NCI-H146 treated with DMSO at 0.1 percent for 48 hours (cell line): ENCODE results near the gene PPFIA4.

Experiments used
- DNase-seq: peaks from one replicate; lab custom pipeline; 2025; ENCODE audit not compliant: unreplicated experiment; lab: John Stamatoyannopoulos, UW

PPFIA4 gene

DNA sequence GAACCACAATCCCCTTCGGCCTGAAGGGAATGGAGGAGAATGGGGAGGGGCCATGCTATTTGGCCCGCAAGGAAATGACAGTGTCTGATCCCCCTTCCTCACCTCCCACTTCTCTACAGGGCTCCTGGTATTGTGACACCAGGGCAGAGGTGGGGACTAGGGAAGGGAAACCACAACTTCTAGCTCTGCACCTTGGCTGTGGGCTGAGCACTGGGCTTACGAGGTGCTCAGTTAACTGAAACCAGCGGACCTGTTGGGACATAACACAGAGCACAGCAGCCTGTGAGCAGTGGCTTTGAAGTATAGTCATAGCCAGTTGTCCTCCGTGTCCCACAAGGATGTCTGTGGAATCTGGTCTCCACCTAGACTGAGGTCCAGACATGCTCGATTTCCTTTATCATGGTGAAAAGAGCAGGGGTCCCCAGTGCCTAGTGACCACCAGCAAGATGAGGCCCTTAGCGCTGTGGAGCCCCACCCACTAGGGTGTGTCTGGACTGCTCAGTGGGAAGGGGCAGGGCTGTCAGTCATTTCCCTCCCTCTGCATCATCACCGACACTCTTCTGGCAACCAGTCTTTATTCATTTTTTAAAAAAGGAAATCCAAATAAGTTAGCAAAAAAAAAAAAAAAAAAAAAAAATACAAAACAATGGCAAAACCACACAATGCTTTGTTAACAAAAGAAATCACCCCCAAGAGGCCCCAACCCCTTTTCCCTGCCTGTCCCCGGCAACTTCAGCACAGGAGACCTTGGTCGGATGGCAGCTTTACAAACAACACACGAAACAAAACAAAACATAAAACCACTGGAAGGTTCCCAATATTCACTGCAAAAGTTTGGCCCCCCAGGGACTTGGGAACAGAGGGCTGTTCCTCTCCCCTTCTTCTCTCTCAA is 56.5 kb downstream of the PPFIA4 start:
- DNase-seq = no peak

DNA sequence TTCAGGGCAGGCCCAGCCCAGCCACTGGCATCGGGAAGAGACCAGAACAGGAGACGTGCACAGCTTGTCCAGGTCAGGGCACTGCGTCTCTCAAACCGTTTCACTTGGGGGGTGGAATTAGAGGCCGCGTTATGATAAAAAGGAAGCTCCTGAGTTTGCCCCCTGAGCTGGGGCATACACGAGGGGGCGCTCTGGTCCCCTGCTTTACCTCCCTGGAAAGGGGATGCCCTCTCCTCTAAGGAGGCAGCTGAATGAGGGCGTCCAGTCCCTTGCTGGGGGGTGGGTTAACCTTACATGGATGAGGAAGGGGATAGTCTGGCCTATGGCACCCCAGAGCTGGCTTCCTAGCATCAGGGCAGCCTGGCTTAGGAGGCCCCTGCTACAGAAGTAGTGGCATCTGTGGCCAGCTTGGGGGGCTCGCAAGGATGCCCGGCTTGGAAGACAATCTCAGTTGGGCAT is 57.2 kb downstream of the PPFIA4 start:
- DNase-seq = no peak

DNA sequence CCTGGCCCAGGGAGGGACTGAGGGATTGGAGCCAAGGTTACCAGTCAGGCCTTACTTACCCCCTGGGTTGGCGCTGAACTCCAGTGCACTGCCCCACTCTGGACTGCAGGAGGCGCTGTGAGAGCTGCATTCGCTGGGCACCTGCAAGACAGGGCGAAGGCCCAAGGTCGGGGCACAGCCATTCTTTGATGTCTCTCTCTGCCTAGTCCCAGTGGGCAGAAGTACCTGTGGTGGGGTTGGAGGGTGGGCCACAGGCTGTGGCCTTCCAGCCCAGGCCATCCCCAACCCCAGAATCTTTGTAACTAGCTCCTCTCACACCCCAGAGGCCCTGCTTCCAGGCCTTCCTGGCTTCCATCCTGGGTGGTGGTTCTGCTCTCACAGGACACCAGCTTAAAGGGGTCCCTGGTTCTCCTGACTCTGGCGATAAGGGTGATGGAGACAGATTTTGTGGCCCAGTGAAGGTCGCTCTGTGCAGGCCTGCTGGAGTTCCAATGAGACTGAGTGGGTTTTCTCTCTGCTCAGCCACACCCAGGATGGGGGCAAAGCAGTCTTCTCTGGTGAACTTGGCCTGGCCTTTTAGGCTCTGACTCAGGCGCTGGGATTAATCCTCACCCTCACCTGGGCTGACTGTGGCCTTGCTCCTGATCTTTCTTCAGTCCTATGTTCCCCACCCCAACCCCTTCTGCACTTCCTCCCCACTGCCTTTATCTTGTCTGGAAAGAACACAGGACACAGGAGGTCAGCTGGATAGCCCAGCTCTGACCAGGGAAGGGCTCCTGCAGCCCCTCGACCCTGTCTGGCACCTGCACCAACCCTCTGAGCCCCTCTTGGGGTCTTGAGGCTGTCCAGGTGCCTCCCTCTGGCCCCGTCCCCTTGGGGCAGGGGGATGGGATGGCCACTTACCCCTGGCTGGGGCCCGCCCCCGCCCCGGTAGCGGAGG is 58.6 kb downstream of the PPFIA4 start:
- DNase-seq = no peak

- DNase-seq = no peak
These were observed 59.5 kb downstream of the PPFIA4 start, which contains the start of gene MYOG for GRCh38 chr1:203085528-203086406. TSS of gene MYOG (minus strand) at chr1:203086012. CDS start at chr1:203085961, 51 bp downstream.

GRCh38 chr1:203086992-203087763 is 60.9 kb downstream of the PPFIA4 start:
- DNase-seq = no peak

GRCh38 chr1:203088441-203088840 is 62.1 kb downstream of the PPFIA4 start:
- no peak for DNase-seq

DNA sequence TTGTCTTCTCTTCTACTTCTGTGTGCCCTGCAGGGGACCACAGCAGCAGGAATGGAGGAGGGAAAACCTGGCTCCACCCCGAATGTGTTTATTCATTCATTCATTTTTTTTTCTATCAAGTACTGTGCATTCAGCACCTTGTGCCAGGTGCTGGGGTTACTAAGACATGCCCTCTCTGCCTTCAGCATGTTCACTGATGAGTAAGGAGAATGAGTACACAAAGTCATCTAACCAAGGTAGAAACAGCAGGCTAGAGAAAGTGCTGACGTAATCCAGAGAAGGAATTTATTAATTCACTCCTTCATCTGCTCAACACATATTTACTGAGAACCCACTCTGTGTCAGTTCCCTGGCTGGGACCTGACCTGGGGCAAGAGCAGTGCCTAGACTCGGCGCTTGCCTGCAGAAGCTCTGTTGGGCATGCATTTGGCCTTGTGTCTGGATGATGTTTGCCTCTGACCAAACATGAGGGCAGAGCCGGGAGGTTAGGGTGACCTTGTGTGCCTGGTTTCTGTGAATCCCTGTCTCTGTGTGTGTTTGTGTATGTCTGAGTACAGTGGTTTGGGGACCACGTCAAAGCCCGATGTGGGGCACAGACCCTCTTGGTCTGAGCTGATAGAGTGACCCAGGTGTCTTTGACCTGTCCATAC is 62.8 kb downstream of the PPFIA4 start:
- DNase-seq = no peak

GRCh38 chr1:203089651-203090045 is 63.4 kb downstream of the PPFIA4 start:
- DNase-seq = no peak

DNA sequence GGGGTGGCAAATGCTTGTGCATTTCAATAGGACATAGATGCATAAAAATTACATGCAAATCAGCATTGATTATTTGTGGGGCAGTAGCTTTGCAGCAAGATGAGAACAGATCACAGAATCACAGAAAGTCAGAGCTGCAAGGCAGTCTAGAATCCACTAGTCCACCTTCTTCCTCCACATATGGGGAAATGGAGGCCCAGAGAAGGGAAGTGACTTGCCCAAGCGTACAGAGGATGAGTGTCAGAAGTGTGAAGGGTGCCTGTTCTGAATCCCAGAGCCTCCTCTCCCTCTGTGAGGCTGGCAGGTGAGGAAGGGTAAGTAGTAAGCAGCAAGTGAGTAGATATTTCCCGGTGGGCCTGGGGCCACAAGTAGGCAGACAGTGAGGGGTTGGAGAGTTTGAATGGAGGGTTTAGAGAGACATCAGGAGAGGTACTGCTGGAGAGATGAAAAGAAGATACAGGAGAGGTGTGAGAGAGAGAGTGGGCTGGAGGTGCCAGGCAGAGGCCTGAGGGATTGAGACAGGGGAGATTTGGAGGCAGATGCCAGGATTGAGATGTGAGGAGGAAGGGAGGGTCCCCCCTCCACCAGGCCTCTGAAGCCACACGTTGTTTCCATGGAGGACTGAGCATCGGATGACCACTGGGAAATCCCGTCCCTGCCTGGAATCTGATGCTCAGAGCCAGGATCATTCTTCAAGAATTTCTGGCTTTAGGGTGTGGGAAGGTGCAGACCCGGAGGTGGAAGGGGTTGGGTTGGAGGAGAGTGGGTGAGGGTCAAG is 64.3 kb downstream of the PPFIA4 start:
- no peak for DNase-seq

- DNase-seq = no peak
These were observed 64.8 kb downstream of the PPFIA4 start for GRCh38 chr1:203091199-203091477.

DNA sequence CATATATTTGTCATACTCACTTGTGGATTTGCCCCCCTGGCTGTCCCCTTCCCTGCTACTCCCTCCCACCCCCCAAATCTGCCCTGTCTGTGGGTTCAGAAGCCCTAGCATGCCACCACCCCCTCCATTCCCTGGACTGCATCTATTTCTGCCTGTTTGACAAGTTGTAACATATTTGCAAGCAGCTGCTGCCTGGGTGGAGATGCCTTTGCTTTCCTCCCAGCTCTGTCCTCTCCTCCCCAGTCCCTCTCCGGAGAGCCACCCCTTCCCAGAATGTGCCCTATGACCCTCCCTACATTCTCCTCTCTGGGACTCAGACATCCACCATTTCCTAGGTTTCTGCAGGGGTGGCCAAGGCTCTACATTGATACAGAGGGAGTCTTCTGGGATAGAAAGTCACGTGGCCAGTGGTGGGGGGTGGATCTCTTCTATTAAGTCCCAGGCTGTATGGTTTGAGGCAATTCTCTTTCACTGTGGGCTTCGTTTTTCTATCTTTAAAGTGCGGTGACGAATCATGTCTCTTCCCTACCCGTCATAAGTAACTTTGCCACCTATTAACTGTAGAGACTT is 65.6 kb downstream of the PPFIA4 start:
- DNase-seq = no peak

- no peak for DNase-seq
These were observed 67.6 kb downstream of the PPFIA4 start for GRCh38 chr1:203093754-203094410.

- no peak for DNase-seq
These were observed 68.9 kb downstream of the PPFIA4 start for GRCh38 chr1:203095061-203095690.

- DNase-seq = no peak
These were observed 70.3 kb downstream of the PPFIA4 start for GRCh38 chr1:203096566-203096965.

- DNase-seq = no peak
These were observed 70.7 kb downstream of the PPFIA4 start for GRCh38 chr1:203097001-203097400.

DNA sequence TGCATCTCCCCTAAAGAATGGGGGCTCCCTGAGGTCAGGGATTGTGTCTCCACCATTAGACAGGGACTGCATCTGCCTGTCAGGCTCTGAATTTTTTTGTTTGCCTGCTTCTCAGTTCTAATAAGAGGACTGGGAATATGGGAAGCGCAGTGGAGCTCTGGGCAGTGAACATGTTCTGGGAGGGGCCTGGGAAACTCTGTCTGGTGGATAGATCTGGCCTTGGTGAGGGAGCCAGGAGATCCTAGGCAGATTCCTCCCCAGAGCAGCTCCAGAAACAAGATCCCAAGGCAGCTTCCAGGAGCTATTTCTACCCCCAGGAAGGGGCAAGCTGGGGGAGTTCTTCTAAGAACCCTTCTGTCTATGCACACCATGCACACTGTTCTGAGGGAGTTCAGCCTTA is 72.2 kb downstream of the PPFIA4 start:
- DNase-seq = no peak

- no peak for DNase-seq
These were observed 72.7 kb downstream of the PPFIA4 start for GRCh38 chr1:203098914-203099520.
